T-helper 17 cell (primary cell): Measurements from ENCODE around the gene SSH3. TPM values are rescaled to one million over a fixed set of nuclear protein-coding genes. Genes with fewer than 3 reads are reported as not detected.
"Not testable (repeated sequence)": the region's sequence is repeated elsewhere in the genome, so short reads cannot be mapped to it uniquely, and the experiment has no call there.

Experiments
- ATAC-seq: fragments of 150-1000 bp; cut with Tn5 transposase; 2 replicates; pipeline ENCODE4 v1.10.0; 2021; ENCODE audit warnings: mild to moderate bottlenecking, moderate library complexity
- DNase-seq, 3 donors: peaks; one replicate each; pipeline versions ENCODE4 v3.0.0 to v3.0.0-alpha.2; 2020 to 2021
- H3K9me3 ChIP-seq: one replicate; pipeline ENCODE4 v1.7.0; 2013; ENCODE audit warnings: low read length, mild to moderate bottlenecking; ENCODE audit not compliant: control insufficient read depth, poor library complexity, severe bottlenecking
- H3K27ac Mint-ChIP-seq: one replicate; pipeline ENCODE4 v1.8.0; 2022; ENCODE audit warnings: mild to moderate bottlenecking, moderate library complexity, mixed read lengths
- H3K27me3 Mint-ChIP-seq: one replicate; pipeline ENCODE4 v1.8.0; 2022; ENCODE audit warnings: mixed read lengths
- H3K36me3 Mint-ChIP-seq: one replicate; pipeline ENCODE4 v1.8.0; 2022; ENCODE audit warnings: low read depth, mixed read lengths
- H3K4me1 Mint-ChIP-seq: one replicate; pipeline ENCODE4 v1.8.0; 2022; ENCODE audit warnings: mild to moderate bottlenecking, mixed read lengths
- H3K4me3 Mint-ChIP-seq: one replicate; pipeline ENCODE4 v1.8.0; 2022; ENCODE audit warnings: mild to moderate bottlenecking, moderate library complexity, mixed read lengths
- total RNA-seq, 4 donors: library from RNA in 2 of 4; stranded (reverse) in 2 of 4; gene quantifications; one replicate each; pipeline ENCODE4 v1.2.3 and lab custom pipeline; 2022 to 2026

SSH3 gene
- total RNA-seq, 2 donors from 2014 or later: 12.8 to 17.8 TPM

DNA sequence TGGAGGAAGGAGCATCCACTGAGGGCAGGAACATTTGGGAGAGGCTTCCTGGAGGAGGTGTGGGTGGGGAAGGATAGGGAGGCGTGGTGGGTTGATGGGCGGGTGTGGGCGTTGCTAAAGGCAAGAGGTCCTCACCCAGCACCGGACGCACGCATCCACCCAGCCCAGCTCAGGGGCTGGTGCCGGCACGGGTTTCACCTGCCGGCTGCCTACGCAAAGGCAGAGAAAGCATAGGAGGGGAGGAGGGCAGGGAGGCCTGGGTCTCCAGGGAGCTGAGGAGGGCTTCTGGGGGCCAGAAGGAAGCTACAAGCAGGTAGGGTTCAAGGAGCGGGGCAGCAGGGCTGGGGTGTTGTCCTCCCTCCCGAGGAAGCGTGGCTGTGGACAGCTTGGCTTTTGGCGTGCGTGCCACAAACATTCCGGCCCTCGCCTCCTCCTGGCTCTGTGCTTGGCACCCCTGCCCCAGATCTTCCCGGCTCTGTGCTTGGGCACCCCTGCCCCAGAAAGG lies 7.8 kb downstream of the SSH3 start:
- ATAC-seq (no peak), DNase-seq (no peak)
- Mint-ChIP-seq H3K27me3 (no peaks in the 10 kb centered on the region), H3K36me3 (no peaks in the 10 kb centered on the region), H3K4me1 (peaks cover 18% of the 10 kb centered on the region), H3K27ac (peak overlapping the region; percentile 91), H3K4me3 (no peak overlapping the region)
- no peaks in the 10 kb centered on the region for H3K9me3 ChIP-seq

DNA sequence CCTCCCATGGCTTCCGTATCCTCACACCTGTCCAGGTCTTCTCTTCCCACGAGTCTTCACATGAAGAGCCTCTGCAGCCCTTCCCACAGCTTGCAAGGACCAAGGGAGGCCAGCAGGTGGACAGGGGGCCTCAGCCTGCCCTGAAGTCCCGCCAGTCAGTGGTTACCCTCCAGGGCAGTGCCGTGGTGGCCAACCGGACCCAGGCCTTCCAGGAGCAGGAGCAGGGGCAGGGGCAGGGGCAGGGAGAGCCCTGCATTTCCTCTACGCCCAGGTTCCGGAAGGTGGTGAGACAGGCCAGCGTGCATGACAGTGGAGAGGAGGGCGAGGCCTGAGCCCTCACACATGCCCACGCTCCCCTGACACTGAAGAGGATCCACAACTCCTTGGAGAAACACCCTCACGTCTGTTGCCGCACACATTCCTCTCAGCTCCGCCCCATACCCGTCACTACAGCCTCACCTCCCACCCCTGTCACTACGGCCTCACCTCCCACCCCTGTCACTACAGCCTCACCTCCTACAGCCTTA lies 8.3 kb downstream of the SSH3 start:
- H3K9me3 ChIP-seq: no peaks in the 10 kb centered on the region

GRCh38 chr11:67312187-67313021 lies 9.1 kb downstream of the SSH3 start:
- H3K27ac Mint-ChIP-seq: peak overlapping the region; percentile 91
- H3K9me3 ChIP-seq: no peaks in the 10 kb centered on the region
- H3K27me3 Mint-ChIP-seq: no peaks in the 10 kb centered on the region
- H3K4me3 Mint-ChIP-seq: peak overlapping the region; percentile 83
- DNase-seq (peak in 1 of 3 donors; percentile 35), ATAC-seq (peak; percentile 43)
- no peaks in the 10 kb centered on the region for H3K36me3 Mint-ChIP-seq
- H3K4me1 Mint-ChIP-seq: peaks cover 24% of the 10 kb centered on the region

More for the DNA sequence above, 8.3 kb downstream of the SSH3 start:
- Mint-ChIP-seq H3K27me3 (no peaks in the 10 kb centered on the region), H3K27ac (peak overlapping the region; percentile 91), H3K4me3 (no peak overlapping the region), H3K4me1 (peaks cover 20% of the 10 kb centered on the region), H3K36me3 (no peaks in the 10 kb centered on the region)
- ATAC-seq (peak; percentile 11), DNase-seq (no peak)

DNA sequence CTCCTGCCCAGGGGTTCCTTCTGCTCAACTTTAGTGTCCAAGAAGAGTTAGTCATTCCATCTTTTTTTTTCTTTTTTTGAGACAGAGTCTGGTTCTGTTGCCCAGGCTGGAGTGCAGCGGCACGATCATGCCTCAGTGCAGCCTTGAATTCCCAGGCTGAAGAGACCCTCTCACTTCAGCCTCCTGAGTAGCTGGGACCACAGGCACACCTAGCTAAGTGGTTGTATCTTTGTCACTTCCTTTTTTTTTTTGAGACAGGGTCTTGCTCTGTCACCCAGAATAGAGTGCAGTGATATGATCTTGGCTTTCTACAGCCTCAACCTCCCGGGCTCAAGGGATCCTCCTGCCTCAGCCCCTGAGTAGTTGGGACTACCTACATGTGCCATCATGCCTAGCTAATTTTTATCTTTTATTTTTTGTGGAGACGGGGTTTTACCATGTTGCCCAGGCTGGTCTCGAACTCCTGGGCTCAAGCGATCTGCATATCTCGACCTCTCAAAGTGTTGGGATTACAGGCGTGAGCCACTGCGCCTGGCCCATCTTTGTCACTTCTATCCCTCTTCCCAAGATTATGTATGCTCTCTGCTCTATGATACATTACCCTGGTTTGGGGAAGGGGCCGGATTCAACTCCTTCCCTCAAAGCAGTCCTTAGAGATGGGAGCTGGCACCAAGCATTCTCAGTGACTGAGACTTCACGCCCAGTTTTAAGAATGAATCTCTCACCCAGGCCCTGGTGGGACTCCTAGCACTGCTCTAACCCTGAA lies 10.0 kb downstream of the SSH3 start:
- ATAC-seq (no peak), DNase-seq (no peak)
- Mint-ChIP-seq H3K4me3 (peak overlapping the region; percentile 83), H3K27ac (peak overlapping the region; percentile 91), H3K27me3 (no peaks in the 10 kb centered on the region), H3K36me3 (peaks cover 4% of the 10 kb centered on the region), H3K4me1 (peaks cover 28% of the 10 kb centered on the region)
- H3K9me3 ChIP-seq: no peaks in the 10 kb centered on the region

GRCh38 chr11:67314218-67314617 lies 10.9 kb downstream of the SSH3 start:
- DNase-seq: no peak
- peak overlapping the region; percentile 9 for H3K4me3 Mint-ChIP-seq
- H3K36me3 Mint-ChIP-seq: peaks cover 4% of the 10 kb centered on the region
- H3K9me3 ChIP-seq: no peaks in the 10 kb centered on the region
- peak overlapping the region; percentile 91 for H3K27ac Mint-ChIP-seq
- no peaks in the 10 kb centered on the region for H3K27me3 Mint-ChIP-seq
- peaks cover 31% of the 10 kb centered on the region for H3K4me1 Mint-ChIP-seq
- no peak for ATAC-seq

GRCh38 chr11:67315325-67315909 lies 12.1 kb downstream of the SSH3 start:
- no peaks in the 10 kb centered on the region for H3K9me3 ChIP-seq
- no peak for ATAC-seq
- peaks cover 35% of the 10 kb centered on the region for H3K4me1 Mint-ChIP-seq
- no peak for DNase-seq
- no peaks in the 10 kb centered on the region for H3K27me3 Mint-ChIP-seq
- H3K36me3 Mint-ChIP-seq: peaks cover 4% of the 10 kb centered on the region
- peak overlapping the region; percentile 91 for H3K27ac Mint-ChIP-seq
- peak overlapping the region; percentile 39 for H3K4me3 Mint-ChIP-seq

GRCh38 chr11:67316882-67317204 lies 13.5 kb downstream of the SSH3 start:
- H3K4me3 Mint-ChIP-seq: peak overlapping the region; percentile 98
- no peaks in the 10 kb centered on the region for H3K9me3 ChIP-seq
- no peak for DNase-seq
- peak overlapping the region; percentile 95 for H3K27ac Mint-ChIP-seq
- peaks cover 4% of the 10 kb centered on the region for H3K36me3 Mint-ChIP-seq
- peaks cover 35% of the 10 kb centered on the region for H3K4me1 Mint-ChIP-seq
- ATAC-seq: no peak
- H3K27me3 Mint-ChIP-seq: no peaks in the 10 kb centered on the region

DNA sequence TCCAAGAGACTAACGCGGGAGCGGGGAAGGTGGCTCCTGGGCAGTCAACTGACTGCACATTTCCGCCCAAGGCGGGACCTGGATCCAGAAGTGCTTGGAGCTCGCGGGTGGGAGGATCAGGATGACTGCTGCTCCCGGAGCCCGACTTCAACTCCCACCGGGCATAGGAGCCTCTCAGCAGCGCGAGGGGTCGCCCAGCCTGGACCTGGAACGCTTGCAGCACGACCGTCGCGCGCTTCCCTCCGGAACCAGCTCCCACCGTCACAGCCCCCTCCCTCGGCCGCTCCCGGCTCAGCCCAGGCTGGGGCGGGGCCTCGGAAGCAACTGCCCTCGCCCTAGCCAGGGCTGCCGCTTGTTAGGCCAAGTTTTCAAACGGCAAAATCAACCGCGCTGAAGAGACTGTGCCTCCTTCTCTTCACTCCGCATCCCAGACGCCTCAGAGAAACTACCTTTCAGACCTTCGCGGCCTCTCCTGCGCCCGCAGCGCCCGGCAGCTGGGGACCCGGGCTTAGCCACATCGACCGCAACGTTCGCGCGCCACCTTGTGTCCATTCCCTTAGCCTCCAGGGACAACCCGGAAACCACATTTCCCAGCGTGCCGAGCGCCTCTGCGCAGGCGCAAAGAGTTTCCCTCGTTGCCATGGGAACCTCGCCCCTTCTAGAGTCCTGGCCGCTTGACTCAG lies 14.0 kb downstream of the SSH3 start:
- ATAC-seq: peak; percentile 87
- Mint-ChIP-seq H3K27me3 (no peaks in the 10 kb centered on the region), H3K4me1 (peaks cover 33% of the 10 kb centered on the region), H3K36me3 (peaks cover 4% of the 10 kb centered on the region), H3K4me3 (peak overlapping the region; percentile 98), H3K27ac (peak overlapping the region; percentile 95)
- no peaks in the 10 kb centered on the region for H3K9me3 ChIP-seq
- DNase-seq: peak; percentile 93 to 99 (median 95)

GRCh38 chr11:67317888-67318555 lies 14.7 kb downstream of the SSH3 start:
- Mint-ChIP-seq H3K36me3 (peaks cover 4% of the 10 kb centered on the region), H3K27ac (peak overlapping the region; percentile 95), H3K4me1 (peaks cover 27% of the 10 kb centered on the region), H3K27me3 (no peaks in the 10 kb centered on the region), H3K4me3 (peak overlapping the region; percentile 98)
- DNase-seq: peak in 1 of 3 donors; percentile 35
- H3K9me3 ChIP-seq: no peaks in the 10 kb centered on the region
- ATAC-seq: peak; percentile 51

- H3K36me3 Mint-ChIP-seq, H3K27me3 Mint-ChIP-seq, ATAC-seq, H3K9me3 ChIP-seq, DNase-seq: not testable (repeated sequence)
- Mint-ChIP-seq H3K27ac (peak overlapping the region; percentile 95), H3K4me3 (peak overlapping the region; percentile 98), H3K4me1 (peaks cover 21% of the 10 kb centered on the region)
These were observed 15.5 kb downstream of the SSH3 start for GRCh38 chr11:67318876-67319275.

DNA sequence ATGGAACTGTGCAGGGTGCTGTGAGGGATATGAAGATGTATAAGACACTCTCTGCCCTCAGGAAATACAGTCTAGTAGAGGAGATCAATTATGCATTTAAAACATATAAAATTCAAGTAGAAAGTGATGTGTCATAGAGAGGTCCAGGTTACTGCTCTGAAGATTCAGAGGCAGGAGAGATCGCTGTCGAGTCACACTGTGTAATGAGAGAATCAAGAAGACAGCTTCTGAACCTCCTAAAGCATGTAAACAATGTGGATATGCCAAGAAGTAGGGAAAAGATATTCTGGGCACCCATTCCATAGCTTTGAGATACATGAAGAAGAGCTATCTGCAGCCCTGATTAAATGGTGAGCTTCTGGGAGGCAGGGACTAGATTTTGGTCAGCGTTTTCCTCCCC lies 16.7 kb downstream of the SSH3 start:
- no peak overlapping the region for H3K27ac Mint-ChIP-seq
- no peaks in the 10 kb centered on the region for H3K27me3 Mint-ChIP-seq
- H3K4me1 Mint-ChIP-seq: peaks cover 17% of the 10 kb centered on the region

GRCh38 chr11:67320691-67321090 lies 17.4 kb downstream of the SSH3 start:
- Mint-ChIP-seq H3K27me3 (no peaks in the 10 kb centered on the region), H3K4me1 (peaks cover 17% of the 10 kb centered on the region), H3K27ac (no peak overlapping the region), H3K36me3 (peaks cover 6% of the 10 kb centered on the region), H3K4me3 (no peak overlapping the region)
- ATAC-seq (no peak), DNase-seq (no peak)
- H3K9me3 ChIP-seq: no peaks in the 10 kb centered on the region

More for the DNA sequence above, 16.7 kb downstream of the SSH3 start:
- H3K9me3 ChIP-seq: no peaks in the 10 kb centered on the region
- H3K36me3 Mint-ChIP-seq: peaks cover 6% of the 10 kb centered on the region
- ATAC-seq (no peak), DNase-seq (no peak)
- H3K4me3 Mint-ChIP-seq: no peak overlapping the region
